Measurements from ENCODE around the gene KIAA1217.
A peak's percentile ranks its signal among the peaks of the same experiment; 100 is the strongest.

Gene KIAA1217

GRCh38 chr10:24501056-24501711 is 292.2 kb downstream of the KIAA1217 start:
- in situ Hi-C loops (cut with HindIII; ENCODE audit: low pct_unique_long_range_greater_than_20kb, low sequenced_read_pairs) = no loop called here
- TF ChIP-seq JUND (IDR thresholded peaks at IDR 0.05; ENCODE audit: low read depth) = no peak
- no peak for DNase-seq (ENCODE audit: low read depth in 1 of 2, low spot score in 1 of 2)

GRCh38 chr10:24502006-24502405 is 293.1 kb downstream of the KIAA1217 start:
- in situ Hi-C loops (cut with HindIII; ENCODE audit: low pct_unique_long_range_greater_than_20kb, low sequenced_read_pairs) = no loop called here
- no peak for TF ChIP-seq JUND (IDR thresholded peaks at IDR 0.05; ENCODE audit: low read depth)
- DNase-seq (ENCODE audit: low read depth in 1 of 2, low spot score in 1 of 2) = no peak

GRCh38 chr10:24502801-24503460 is 294.0 kb downstream of the KIAA1217 start:
- DNase-seq (ENCODE audit: low read depth in 1 of 2, low spot score in 1 of 2) = no peak
- no peak for TF ChIP-seq JUND (IDR thresholded peaks at IDR 0.05; ENCODE audit: low read depth)
- in situ Hi-C loops (cut with HindIII; ENCODE audit: low pct_unique_long_range_greater_than_20kb, low sequenced_read_pairs) = no loop called here

- in situ Hi-C loops (cut with HindIII; ENCODE audit: low pct_unique_long_range_greater_than_20kb, low sequenced_read_pairs) = no loop called here
- DNase-seq (ENCODE audit: low read depth in 1 of 2, low spot score in 1 of 2) = peak in 1 of 2 experiments; percentile 77
- no peak for TF ChIP-seq JUND (IDR thresholded peaks at IDR 0.05; ENCODE audit: low read depth)
These were observed 294.8 kb downstream of the KIAA1217 start for GRCh38 chr10:24503461-24504320.

- TF ChIP-seq JUND (IDR thresholded peaks at IDR 0.05; ENCODE audit: low read depth) = no peak
- no peak for DNase-seq (ENCODE audit: low read depth in 1 of 2, low spot score in 1 of 2)
- in situ Hi-C loops (cut with HindIII; ENCODE audit: low pct_unique_long_range_greater_than_20kb, low sequenced_read_pairs) = no loop called here
These were observed 296.8 kb downstream of the KIAA1217 start for GRCh38 chr10:24505759-24506158.

GRCh38 chr10:24513155-24513554 is 304.2 kb downstream of the KIAA1217 start:
- in situ Hi-C loops (cut with HindIII; ENCODE audit: low pct_unique_long_range_greater_than_20kb, low sequenced_read_pairs) = no loop called here
- DNase-seq (ENCODE audit: low read depth in 1 of 2, low spot score in 1 of 2) = peak in 1 of 2 experiments; percentile 52
- TF ChIP-seq JUND (IDR thresholded peaks at IDR 0.05; ENCODE audit: low read depth) = no peak

GRCh38 chr10:24515481-24515880 is 306.5 kb downstream of the KIAA1217 start:
- in situ Hi-C loops (cut with HindIII; ENCODE audit: low pct_unique_long_range_greater_than_20kb, low sequenced_read_pairs) = no loop called here
- no peak for DNase-seq (ENCODE audit: low read depth in 1 of 2, low spot score in 1 of 2)

GRCh38 chr10:24518411-24518810 is 309.5 kb downstream of the KIAA1217 start:
- TF ChIP-seq JUND (IDR thresholded peaks at IDR 0.05; ENCODE audit: low read depth) = no peak
- in situ Hi-C loops (cut with HindIII; ENCODE audit: low pct_unique_long_range_greater_than_20kb, low sequenced_read_pairs) = no loop called here
- no peak for DNase-seq (ENCODE audit: low read depth in 1 of 2, low spot score in 1 of 2)

More at GRCh38 chr10:24515481-24515880, 306.5 kb downstream of the KIAA1217 start:
- TF ChIP-seq JUND (IDR thresholded peaks at IDR 0.05; ENCODE audit: low read depth) = no peak

GRCh38 chr10:24518981-24519597 is 310.2 kb downstream of the KIAA1217 start:
- peak; percentile 42 to 70 for DNase-seq (ENCODE audit: low read depth in 1 of 2, low spot score in 1 of 2)
- in situ Hi-C loops (cut with HindIII; ENCODE audit: low pct_unique_long_range_greater_than_20kb, low sequenced_read_pairs) = no loop called here
- no peak for TF ChIP-seq JUND (IDR thresholded peaks at IDR 0.05; ENCODE audit: low read depth)

GRCh38 chr10:24519950-24520349 is 311.0 kb downstream of the KIAA1217 start:
- no peak for DNase-seq (ENCODE audit: low read depth in 1 of 2, low spot score in 1 of 2)
- TF ChIP-seq JUND (IDR thresholded peaks at IDR 0.05; ENCODE audit: low read depth) = no peak
- in situ Hi-C loops (cut with HindIII; ENCODE audit: low pct_unique_long_range_greater_than_20kb, low sequenced_read_pairs) = no loop called here

- in situ Hi-C loops (cut with HindIII; ENCODE audit: low pct_unique_long_range_greater_than_20kb, low sequenced_read_pairs) = no loop called here
- TF ChIP-seq JUND (IDR thresholded peaks at IDR 0.05; ENCODE audit: low read depth) = no peak
- no peak for DNase-seq (ENCODE audit: low read depth in 1 of 2, low spot score in 1 of 2)
These were observed 315.4 kb downstream of the KIAA1217 start for GRCh38 chr10:24524314-24524713.

- no peak for DNase-seq (ENCODE audit: low read depth in 1 of 2, low spot score in 1 of 2)
- TF ChIP-seq JUND (IDR thresholded peaks at IDR 0.05; ENCODE audit: low read depth) = no peak
- in situ Hi-C loops (cut with HindIII; ENCODE audit: low pct_unique_long_range_greater_than_20kb, low sequenced_read_pairs) = no loop called here
These were observed 317.2 kb downstream of the KIAA1217 start for GRCh38 chr10:24526085-24526649.
